ENCODE data around the gene RITA1.
"Not testable (repeated sequence)": the region's sequence is repeated elsewhere in the genome, so short reads cannot be mapped to it uniquely, and the experiment has no call there.

Gene RITA1

GRCh38 chr12:113200021-113200797 is 14.7 kb downstream of the RITA1 start:
- no peak for DNase-seq (ENCODE audit: low spot score)

GRCh38 chr12:113201187-113202177 is 16.0 kb downstream of the RITA1 start:
- TF ChIP-seq CTCF (IDR thresholded peaks at IDR 0.05; ENCODE audit: extremely low read depth, missing control alignments) = no peak
- no peak for DNase-seq (ENCODE audit: low spot score)

More at GRCh38 chr12:113200021-113200797, 14.7 kb downstream of the RITA1 start:
- TF ChIP-seq CTCF (IDR thresholded peaks at IDR 0.05; ENCODE audit: extremely low read depth, missing control alignments) = no peak

- TF ChIP-seq CTCF (IDR thresholded peaks at IDR 0.05; ENCODE audit: extremely low read depth, missing control alignments) = no peak
- no peak for DNase-seq (ENCODE audit: low spot score)
These were observed 17.0 kb downstream of the RITA1 start for GRCh38 chr12:113202300-113203075.

- TF ChIP-seq CTCF (IDR thresholded peaks at IDR 0.05; ENCODE audit: extremely low read depth, missing control alignments) = no peak
- no peak for DNase-seq (ENCODE audit: low spot score)
These were observed 18.6 kb downstream of the RITA1 start for GRCh38 chr12:113203852-113204760.

GRCh38 chr12:113204804-113205203 is 19.3 kb downstream of the RITA1 start:
- no peak for DNase-seq (ENCODE audit: low spot score)
- no peak for TF ChIP-seq CTCF (IDR thresholded peaks at IDR 0.05; ENCODE audit: extremely low read depth, missing control alignments)

- DNase-seq (ENCODE audit: low spot score) = not testable (repeated sequence)
These were observed 21.3 kb downstream of the RITA1 start for GRCh38 chr12:113206802-113207201.
